IPS-NIHi7 (cell line): ENCODE measurements around the gene NRIP1.

Experiments used
- DNase-seq: peaks from one replicate; pipeline ENCODE4 v3.0.0; 2012; ENCODE audit warnings: mixed read lengths; ENCODE audit errors: extremely low spot score

The NRIP1 gene

GRCh38 chr21:15063814-15064575, 805 bp downstream of the NRIP1 start:
- peak; percentile 42 for DNase-seq

GRCh38 chr21:15063081-15063813, 1.6 kb downstream of the NRIP1 start:
- DNase-seq: no peak

GRCh38 chr21:15062606-15062965, 2.2 kb downstream of the NRIP1 start:
- no peak for DNase-seq

- no peak for DNase-seq
These were observed 2.8 kb downstream of the NRIP1 start for GRCh38 chr21:15061747-15062605.

GRCh38 chr21:15061279-15061678, 3.5 kb downstream of the NRIP1 start:
- no peak for DNase-seq

GRCh38 chr21:15060543-15061175, 4.1 kb downstream of the NRIP1 start:
- DNase-seq: no peak

GRCh38 chr21:15059397-15059796, 5.4 kb downstream of the NRIP1 start:
- no peak for DNase-seq

DNA sequence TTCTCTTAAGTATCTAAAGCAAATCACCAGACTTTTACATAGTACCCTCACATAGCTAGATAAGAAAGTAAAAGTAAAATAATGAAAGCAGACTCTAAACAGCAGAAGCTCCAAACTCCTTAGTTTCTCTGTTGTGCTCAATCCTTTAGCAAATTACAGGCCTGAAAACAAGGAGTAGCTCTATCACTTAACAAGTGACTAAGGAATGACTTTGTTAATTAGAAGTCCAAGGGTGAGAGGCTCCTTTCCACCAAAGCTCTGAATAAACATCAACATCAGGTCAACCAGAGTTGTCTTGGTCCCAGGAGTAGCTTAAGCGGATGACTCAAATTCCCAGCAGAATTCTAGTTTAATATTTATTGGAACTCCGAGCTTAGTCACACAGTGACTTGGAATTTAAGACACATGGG, 5.9 kb downstream of the NRIP1 start:
- no peak for DNase-seq

GRCh38 chr21:15057285-15057684, 7.5 kb downstream of the NRIP1 start:
- DNase-seq: peak; percentile 18

- no peak for DNase-seq
These were observed 10.1 kb downstream of the NRIP1 start for GRCh38 chr21:15054606-15055239.

DNA sequence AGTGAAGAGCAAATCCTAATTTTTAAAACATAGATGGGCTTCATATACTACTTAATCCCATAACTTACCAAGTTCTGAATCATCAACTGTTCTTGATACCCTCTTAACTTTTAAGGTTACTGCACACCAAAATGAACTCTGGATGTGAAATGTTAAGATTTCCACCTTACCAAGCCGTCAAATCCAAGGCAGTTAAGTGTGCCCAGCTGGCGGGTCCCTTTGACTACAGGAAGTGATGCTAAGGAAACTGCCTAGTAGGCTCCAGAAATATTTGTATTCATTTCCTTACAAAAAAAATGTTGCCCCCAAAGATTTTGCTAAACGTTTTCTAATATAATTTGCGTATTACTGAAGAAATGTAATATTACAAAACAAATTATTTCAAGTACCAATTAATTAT, 10.7 kb downstream of the NRIP1 start:
- no peak for DNase-seq

DNA sequence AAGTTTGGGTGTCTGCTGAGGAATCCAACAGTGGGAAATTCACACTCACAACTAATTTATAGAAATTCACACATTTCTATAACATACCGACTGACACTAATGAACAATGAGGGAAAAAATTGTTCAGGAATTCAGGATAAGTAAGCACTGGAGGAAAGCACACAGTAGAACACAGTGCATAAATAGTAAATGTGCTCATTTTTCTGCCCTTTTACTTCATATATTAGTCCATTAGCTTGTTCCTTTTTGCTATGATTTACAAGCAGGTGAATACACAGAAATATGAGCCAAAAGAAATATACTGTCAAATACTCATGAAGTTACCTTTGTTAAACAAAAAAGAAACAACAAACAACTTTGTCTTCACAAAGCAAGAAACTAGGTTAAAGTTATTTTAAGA, 11.3 kb downstream of the NRIP1 start:
- no peak for DNase-seq

DNA sequence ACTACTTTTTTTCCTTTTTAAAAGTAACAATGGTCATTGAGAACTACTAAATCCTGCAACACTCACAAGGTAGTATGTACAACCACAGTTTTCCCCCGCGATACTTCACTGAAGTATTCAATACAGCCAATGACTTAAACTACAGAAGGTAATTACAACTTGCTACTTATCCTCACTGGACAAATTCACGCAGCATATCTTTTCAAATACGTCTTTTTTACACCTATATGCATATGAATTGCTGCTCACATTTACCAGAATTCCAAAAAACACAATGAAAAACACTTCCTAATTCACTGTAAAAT, 12.4 kb downstream of the NRIP1 start:
- DNase-seq: no peak

GRCh38 chr21:15051644-15052458, 12.9 kb downstream of the NRIP1 start:
- DNase-seq: no peak

- peak; percentile 36 for DNase-seq
These were observed 14.0 kb downstream of the NRIP1 start for GRCh38 chr21:15050568-15051377.

- DNase-seq: no peak
These were observed 19.8 kb downstream of the NRIP1 start for GRCh38 chr21:15045017-15045416.

DNA sequence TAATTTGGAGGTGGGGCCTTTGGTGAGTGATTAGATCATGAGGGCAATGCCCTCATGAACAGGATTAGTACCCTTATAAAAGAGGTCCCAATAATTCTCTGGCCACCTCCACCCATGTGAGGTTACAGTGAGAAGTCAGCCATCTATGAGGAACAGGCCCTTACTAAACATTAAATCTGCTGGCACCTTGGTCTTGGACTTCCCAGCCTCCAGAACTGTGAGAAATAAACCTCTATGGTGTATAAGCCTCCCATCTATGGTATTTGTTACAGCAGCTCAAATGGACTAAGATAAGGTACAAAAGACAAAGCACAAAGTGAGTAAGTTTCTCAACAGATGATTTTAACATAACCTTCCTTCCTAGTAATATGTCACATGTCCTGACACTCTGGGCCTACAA, 22.3 kb downstream of the NRIP1 start:
- DNase-seq: no peak

DNA sequence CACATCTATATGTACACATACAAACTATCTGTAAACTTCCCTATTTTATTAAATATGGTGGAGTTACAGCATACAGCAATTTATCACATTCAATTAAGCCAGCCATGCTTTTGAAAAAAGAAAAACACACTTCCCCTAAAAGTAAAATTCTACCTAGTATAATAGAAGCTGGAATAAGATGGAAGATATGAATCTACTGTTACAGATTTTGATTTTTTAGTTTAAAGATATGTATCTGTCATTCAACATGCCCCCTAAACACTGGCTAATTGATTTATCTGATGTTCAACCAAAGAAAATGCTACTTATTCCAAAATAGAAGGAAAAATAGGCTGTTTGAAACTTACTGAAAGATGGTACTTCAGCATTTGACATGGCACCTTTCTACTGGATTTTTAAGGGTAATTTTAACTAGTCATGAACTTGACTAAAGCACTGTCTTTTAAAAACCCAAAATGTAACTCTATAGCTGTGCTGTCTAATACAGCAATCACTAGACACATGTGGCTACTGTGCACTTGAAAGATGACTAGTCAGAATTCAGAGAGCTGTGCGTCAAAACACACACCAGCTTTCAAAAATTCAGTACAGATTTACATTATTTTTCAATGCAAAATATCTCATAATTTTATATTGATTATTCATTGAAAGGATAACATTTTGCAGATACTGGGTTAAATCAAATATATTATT, 25.0 kb downstream of the NRIP1 start:
- no peak for DNase-seq

GRCh38 chr21:15037900-15038293, 26.9 kb downstream of the NRIP1 start:
- DNase-seq: no peak
